HG03442 (cell line): Measurements from ENCODE around the gene SURF6.
A peak's percentile ranks its signal among the peaks of the same experiment; 100 is the strongest.
"Not testable (repeated sequence)": the region's sequence is repeated elsewhere in the genome, so short reads cannot be mapped to it uniquely, and the experiment has no call there.

Source experiments
- ATAC-seq: cut with Tn5 transposase; IDR thresholded peaks from one replicate; pipeline ENCODE4 v1.9.1; 2021; ENCODE audit warnings: mild to moderate bottlenecking, moderate library complexity; ENCODE audit not compliant: unreplicated experiment

Gene SURF6

DNA sequence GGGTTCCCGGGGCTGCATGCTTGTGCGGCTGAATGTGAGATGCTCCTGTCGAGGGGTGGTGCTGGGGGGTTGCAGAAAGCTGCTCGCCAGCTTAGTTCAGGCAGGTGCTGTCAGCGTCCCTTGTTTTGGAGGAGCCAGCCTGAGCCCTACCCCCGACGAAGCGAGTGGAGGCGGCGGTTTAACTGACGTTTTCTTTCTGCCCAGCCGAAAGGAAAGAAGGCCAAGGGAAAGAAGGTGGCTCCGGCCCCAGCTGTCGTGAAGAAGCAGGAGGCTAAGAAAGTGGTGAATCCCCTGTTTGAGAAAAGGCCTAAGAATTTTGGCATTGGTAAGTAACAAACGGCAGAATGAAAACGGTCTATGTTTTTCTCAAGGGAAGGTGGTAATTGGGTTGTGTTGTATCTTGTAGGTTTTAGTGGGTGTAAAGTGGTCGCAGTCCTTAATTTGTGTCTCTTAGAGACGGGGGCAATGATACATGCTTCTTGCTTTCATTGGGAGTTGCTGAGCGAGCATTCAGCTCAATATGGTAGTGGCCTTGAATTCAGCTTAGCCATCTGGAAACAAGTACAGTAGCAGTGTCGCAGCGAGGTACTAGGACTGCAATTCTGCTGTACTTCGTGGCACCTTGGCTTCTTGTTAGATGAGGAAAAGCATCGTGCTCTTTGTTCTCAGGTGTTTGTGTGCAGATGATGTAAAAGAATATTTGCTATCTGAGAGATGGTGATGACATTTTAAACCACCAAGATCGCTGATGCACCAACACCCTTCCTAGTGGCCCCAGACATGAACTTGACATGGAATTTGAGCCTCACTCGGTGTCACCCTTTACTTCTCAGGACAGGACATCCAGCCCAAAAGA is 13.0 kb upstream of the SURF6 start:
- no peak for ATAC-seq

DNA sequence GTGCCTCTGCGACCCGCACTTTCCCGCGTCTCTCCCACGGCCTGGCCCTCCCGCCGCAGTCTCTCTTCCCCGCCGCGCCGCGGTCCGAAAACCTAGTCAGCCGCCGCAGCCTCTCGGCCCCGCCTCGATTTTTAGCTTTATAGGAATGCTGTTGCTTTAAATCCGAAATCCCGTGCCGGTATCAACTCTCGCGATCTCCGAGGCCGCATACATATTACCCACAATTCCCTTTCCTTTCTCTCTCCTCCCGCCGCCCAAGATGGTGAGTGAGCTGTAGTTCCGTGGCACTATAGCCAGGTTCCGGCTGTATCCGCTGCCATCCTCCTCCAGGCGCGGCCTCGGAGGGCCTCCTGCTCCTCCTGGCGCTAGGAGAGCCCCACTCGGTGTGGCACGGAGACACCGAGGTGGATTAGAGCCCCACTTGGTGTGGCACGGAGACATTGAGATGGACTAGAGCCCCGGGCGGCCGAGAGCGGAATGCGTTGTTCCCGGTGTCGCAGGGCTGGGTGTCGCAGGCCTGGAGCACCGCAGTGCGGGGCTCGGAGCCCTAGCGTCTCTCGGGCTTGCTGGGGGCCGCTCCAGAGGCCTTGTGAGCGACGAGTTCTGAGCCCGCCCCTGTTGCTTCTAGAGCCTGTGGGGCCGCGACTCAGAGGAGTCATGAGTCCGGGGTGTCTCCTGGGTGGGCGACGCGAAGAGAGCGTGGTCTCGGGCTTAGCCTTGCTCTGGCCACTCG is 12.2 kb upstream of the SURF6 start, which contains the start of the genes MED22 and RPL7A:
Gene MED22, minus strand, starts transcription at position 147 of the 733 bp plus-strand sequence. CDS start 1,469 bp downstream, outside the sequence.
Gene RPL7A, plus strand, starts transcription at position 234 of the 733 bp plus-strand sequence. Its CDS starts 26 bp downstream, at position 260.
- peak; percentile 66 for ATAC-seq

DNA sequence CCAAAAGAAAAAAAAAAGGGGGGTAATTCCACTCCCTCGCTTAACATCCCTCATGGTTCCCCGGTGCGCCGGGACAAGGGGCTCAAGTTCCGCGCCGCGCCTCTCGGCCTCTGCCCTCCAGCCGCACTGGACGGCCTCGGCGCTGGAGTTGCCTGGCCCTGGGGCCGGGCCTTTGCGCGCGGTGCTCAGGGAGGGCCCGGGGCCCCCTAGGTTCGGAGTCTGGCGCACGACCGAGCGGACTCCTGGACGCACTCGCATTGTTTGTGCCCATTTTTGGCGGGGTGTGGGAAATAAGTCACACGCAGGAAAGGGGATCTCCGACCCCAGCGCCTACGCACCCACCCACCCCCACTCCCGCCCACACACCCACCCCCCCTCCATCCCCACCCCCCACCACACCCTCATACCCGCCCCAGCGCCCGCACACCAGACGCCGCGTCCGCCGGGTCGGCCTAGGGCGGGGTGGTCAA is 11.6 kb upstream of the SURF6 start:
- peak; percentile 16 for ATAC-seq

DNA sequence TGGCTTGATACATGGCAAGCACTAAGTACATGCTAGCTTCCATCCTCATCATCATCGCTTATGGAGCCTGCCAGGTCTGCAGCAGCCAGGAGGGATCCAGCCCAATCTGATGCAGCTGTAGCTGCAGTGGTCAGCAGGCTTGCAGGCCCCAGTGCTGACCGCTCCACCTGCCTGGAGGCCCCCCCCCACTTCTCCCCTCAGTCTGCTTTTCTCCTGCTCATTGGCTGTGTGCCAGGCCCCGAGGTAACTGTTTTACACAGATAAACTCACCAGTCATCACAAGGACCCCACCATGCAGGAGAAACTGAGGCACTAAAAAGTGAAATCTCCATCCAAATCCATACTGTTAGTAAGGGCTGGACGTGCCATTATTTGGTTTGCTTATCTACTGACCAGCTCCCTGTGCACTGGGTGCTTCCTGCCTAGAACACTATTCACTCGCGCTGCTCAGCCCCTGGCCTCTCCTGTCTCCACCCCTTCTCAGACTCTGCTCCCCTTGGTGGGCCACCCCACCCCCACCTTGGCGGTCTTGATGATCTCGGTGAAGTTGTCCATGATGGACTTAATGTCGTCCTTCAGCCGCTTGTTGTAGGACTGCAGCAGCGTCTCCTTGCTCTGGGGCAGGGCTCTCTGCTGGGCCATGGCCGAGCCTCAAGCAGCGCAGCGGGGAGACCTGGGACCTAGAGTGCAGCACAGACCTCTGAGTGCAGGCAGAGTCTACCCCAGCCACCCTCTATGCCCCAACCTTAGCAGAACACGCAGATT is 10.2 kb upstream of the SURF6 start:
- no peak for ATAC-seq

DNA sequence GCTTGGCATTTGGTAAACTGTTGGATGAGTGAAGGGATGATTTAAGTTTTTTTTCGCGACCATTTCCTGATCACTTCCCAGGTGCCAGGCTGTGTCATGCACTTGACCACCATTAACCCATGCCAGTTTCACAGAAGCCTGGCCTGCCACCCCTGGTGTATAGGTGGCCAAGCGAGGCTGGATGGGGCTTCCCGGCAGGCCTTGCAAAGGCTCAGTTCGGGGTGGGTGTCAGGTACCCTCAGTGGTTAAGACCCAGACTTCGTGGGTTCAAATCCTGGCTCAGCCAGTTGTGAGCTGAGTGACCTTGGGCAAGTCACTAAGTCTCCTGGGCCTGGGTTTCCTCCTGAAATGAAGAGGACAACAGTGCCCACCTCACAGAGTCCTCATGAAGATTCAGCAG is 9.6 kb upstream of the SURF6 start:
- ATAC-seq, result no peak

DNA sequence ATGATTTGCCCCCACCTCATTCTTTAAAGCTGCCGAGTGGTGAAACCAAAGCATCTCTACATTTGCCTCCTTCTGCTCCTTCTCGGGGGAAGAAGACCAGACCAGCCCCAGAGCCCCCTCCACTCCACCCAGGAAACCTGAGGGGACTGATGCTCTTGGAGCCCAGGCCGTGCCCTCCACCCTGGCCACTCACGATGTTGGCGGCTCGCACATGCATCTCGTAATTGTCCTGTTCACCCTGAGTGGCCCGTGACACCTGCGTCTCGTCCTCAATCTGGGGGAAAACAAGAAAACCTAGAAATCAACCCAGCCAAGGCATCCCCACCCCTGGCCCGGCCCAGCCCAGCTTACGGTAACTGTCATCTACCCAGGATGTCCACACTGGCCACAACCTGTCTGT is 9.0 kb upstream of the SURF6 start:
- no peak for ATAC-seq

GRCh38 chr9:133344071-133344470 is 8.1 kb upstream of the SURF6 start:
- no peak for ATAC-seq

DNA sequence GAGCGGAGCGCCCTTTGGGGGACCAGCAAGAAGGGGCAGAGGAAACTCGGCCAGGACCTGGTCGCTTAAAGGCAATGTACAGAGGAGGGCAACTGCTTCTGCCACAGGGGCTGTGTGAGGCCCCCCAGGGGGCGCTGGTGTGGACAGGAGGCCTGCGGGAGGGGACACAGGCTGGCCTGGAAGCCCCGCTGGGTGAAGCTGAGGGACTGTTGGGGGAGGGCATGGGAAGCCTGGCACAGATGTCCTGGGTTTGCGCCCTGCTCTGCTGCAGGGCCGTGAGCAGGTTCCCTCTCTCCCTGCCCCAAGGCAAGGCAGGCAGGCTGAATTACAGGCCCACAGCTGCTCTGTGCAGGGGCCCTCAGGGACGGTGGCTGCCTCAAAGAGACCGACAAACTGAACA is 6.6 kb upstream of the SURF6 start:
- ATAC-seq, result no peak

- ATAC-seq, result no peak
Observed at GRCh38 chr9:133342069-133342406, 6.0 kb upstream of the SURF6 start.

DNA sequence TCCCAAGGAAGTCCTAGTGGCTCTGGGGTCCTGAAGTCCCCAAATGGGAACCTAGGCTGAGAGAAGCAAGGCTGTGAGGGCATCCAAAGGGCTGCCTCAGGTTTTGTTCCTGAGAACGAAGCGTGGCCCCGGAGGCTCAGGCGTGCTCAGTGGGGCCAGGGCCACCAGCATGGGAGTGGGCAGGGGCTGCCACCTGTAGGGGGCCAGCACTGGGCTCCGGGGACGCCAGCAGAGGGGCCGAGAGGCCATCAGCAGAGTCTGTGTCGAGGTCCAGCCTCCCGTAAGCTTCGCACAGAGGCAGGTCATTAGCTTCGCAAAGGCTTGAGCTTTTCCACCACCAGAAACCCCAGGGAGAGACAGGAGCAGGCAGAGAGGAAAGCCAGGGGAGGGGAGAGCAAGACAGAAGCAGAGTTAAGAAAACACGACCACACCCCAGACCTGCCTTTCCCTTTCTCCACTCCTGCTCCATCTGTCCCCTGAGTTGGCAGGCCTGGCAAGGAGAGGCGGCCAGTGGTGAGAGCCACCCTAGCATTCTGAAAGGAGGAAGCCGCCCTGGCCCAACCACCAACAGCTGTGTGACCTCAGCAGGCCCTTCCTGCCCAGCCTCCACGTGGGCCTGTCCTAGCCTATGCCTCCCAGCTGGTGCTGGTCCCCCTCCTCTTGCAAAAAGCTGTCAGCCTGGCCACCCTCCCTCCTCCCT is 5.5 kb upstream of the SURF6 start:
- ATAC-seq, result no peak

DNA sequence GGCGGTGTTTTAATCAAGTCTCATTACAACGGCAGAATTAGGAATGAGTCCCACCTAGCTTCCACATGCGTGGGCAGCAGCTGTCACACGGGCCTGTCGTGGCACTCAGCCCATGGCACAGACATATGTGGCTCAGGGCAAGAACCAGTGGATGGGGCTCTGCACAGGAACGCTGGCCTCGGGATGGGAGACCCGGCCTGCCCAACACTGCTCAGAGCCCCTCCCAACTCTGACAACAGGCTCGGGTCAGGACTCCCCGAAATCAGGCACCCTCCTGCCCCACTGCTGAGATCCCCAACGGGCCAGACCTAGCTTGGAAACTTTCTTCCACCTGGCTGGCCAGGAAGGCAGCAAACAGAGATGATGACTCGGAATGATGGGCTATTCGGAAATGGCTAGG is 4.9 kb upstream of the SURF6 start:
- ATAC-seq, result no peak

DNA sequence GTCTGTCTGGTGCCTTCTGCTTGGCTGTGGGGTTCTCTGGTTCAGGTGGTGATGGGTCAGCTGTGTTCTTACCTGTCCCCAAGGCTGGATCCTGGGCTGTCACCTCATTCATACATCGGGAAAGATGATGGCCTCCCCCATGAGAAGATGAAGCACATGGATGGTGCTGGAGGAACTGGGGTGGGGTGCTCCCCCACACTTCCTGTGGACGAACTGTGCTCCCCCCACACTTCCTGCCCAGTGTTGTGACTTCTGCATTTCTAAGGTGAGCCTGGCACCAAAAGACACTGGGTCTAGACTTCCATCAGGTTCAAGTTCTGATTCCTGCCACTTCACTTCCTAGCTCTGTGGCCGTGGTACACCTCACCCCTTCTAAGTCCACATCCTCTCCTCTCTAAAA is 4.3 kb upstream of the SURF6 start:
- no peak for ATAC-seq

DNA sequence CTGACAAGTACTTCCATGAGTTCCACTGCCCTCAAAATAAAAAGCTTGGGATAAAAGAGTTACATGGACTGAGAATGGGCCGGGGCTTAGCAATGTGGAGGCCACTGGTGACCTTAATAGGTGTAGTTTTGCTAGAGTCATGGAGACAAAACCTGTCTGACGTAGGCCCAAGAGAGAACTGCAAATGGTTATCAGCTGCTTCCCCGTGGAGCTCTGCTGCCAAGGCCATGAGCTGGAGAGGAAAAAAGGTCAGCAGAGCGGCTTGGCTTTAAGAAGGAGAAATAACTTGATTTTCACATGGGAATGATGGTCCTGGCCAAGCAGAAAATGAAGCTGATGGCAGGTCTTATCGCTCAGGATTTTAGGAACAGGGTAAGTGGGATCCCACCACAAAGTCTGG is 3.7 kb upstream of the SURF6 start:
- no peak for ATAC-seq

DNA sequence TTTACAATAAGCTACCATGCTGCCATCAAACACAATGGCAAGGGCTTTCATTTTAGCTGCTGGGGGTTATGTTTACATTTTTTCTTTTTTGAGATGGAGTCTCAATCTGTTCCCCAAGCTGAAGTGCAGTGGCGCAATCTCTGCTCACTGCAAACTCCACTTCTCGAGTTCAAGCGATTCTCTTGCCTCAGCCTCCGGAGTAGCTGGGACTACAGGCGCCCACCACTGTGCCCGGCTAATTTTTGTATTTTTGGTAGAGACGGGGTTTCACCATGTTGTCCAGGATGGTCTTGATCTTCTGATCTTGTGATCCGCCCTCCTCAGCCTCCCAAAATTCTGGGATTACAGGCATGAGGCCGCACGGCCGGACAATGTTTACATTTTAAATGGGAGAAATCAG is 1.1 kb downstream of the SURF6 start:
- ATAC-seq, result not testable (repeated sequence)

- no peak for ATAC-seq
Observed at GRCh38 chr9:133334161-133334560, 1.8 kb downstream of the SURF6 start.

- no peak for ATAC-seq
Observed at GRCh38 chr9:133333566-133333965, 2.4 kb downstream of the SURF6 start.

DNA sequence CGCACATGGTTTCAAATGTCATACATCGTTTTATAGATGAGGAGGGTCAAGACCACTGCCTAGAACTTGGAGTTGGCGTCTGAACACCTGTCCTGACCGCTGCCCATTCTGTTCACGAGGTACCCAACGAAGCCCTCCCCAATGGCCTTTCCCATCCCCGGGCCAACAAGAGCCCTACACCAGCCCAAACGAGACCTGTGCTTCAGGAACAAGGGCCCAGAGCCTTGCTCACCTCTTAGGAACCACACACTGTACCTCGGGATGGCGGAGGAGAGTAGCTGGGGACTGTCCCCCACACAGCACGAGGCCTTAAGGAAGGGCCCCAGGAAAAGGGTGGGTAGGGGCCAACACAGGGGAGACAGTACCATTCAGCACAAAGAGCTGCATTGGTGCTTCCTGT is 3.0 kb downstream of the SURF6 start:
- ATAC-seq, result no peak

- ATAC-seq, result no peak
Observed at GRCh38 chr9:133332381-133332730, 3.6 kb downstream of the SURF6 start.

- no peak for ATAC-seq
Observed at GRCh38 chr9:133331641-133332380, 4.2 kb downstream of the SURF6 start.

DNA sequence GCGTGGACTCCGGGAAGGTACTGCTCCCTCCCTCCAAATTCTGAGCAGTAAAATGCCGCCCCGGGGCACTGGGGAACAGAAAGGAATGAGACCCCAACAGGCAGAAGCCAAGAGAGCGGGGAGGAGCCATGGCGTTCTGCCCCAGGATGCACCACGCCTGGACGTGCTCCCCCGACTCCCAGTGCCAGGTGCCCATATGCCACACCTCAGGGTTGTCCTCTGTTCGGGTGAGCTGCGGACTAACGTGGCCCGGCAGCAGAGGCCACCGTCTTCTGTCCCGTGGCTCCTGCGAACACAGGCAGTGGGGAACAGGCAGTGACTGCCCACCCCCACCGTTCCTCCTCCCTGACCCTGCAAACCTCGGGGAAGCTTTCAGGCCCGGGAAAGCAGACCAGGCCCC is 4.8 kb downstream of the SURF6 start:
- ATAC-seq, result no peak
